ENCODE results near the gene ANKLE2. TPM values are rescaled to one million over a fixed set of nuclear protein-coding genes. Genes with fewer than 3 reads are reported as not detected.

ANKLE2 gene
- total and polyA plus RNA-seq, 10 of the 15 experiments (the other 5 are each of a cell fraction or from before 2014, with no cell fraction given), result 4.3 to 89.4 (median 53.0) TPM

- no peak overlapping the region for H3K4me3 ChIP-seq
- POLR2A ChIA-PET, result no interaction called here
- peaks cover 17 to 40% of the 10 kb centered on the region in 2 experiments for H3K36me3 ChIP-seq (ENCODE audit: control insufficient read depth in 2 of 2, insufficient read depth in 2 of 2, low read length in 1 of 2)
- FAIRE-seq, result no peak
- RAD21 ChIA-PET (ENCODE audit: unreplicated experiment), result no interaction called here
- no peak for DNase-seq (ENCODE audit: low read depth, low spot score)
- no peaks in the 10 kb centered on the region; the same call in 1 of the 2 replicates for H3K4me1 ChIP-seq (ENCODE audit: control insufficient read depth, insufficient read depth, low read length)
- BruUV-seq (replicated peaks), result no TSS peak
- H3K9ac ChIP-seq (ENCODE audit: control insufficient read depth, insufficient read depth, low read length), result no peak overlapping the region
- H2AFZ ChIP-seq (ENCODE audit: control insufficient read depth, low read depth, low read length), result no peak overlapping the region
- no peak overlapping the region for H3K4me2 ChIP-seq (ENCODE audit: control insufficient read depth, insufficient read depth)
- H4K20me1 ChIP-seq (ENCODE audit: control insufficient read depth, insufficient read depth), result no peaks in the 10 kb centered on the region; the same call in 1 of the 2 replicates
- in situ Hi-C loops (cut with MboI), result no loop called here
- CTCF ChIA-PET, result no interaction called here
- ATAC-seq, result no peak
- no peak for TF ChIP-seq ZNF384 (IDR thresholded peaks at IDR 0.05; ENCODE audit: borderline replicate concordance, low read depth, low read length)
- 97% methylated on average over 11 of the region's 11 CpGs for WGBS (ENCODE audit: insufficient coverage, insufficient replicate concordance, low lambda C conversion rate, missing lambda C conversion rate)
- no peaks in the 10 kb centered on the region for H3K27me3 ChIP-seq (replicated peaks in 1 of 2; ENCODE audit: control insufficient read depth in 2 of 2, insufficient read depth in 2 of 2, low read length in 1 of 2)
- intact Hi-C loops (cut with micrococcal nuclease; ENCODE audit: unreplicated experiment), result no loop called here
- no peaks in the 10 kb centered on the region for H3K9me3 ChIP-seq (replicated peaks; ENCODE audit: control insufficient read depth, insufficient read depth, low read length)
- peaks cover 36% of the 10 kb centered on the region for H3K79me2 ChIP-seq (ENCODE audit: control insufficient read depth, insufficient read depth, low read length)
- SMC1A ChIA-PET (ENCODE audit: uncharacterized antibody, unreplicated experiment), result no interaction called here
- no peak overlapping the region for H3K27ac ChIP-seq (ENCODE audit: control insufficient read depth, insufficient read depth)
These were observed 45.3 kb downstream of the ANKLE2 start for GRCh38 chr12:132716356-132716755.

- ChIA-PET SMC1A (ENCODE audit: uncharacterized antibody, unreplicated experiment) (no interaction called here), RAD21 (ENCODE audit: unreplicated experiment) (no interaction called here), CTCF (no interaction called here), POLR2A (no interaction called here)
- Histone ChIP-seq H3K9me3 (replicated peaks; ENCODE audit: control insufficient read depth, insufficient read depth, low read length) (no peaks in the 10 kb centered on the region), H3K79me2 (ENCODE audit: control insufficient read depth, insufficient read depth, low read length) (peaks cover 41% of the 10 kb centered on the region), H3K4me1 (ENCODE audit: control insufficient read depth, insufficient read depth, low read length) (no peaks in the 10 kb centered on the region; the same call in 1 of the 2 replicates), H3K27me3 (replicated peaks in 1 of 2; ENCODE audit: control insufficient read depth in 2 of 2, insufficient read depth in 2 of 2, low read length in 1 of 2) (no peaks in the 10 kb centered on the region), H4K20me1 (ENCODE audit: control insufficient read depth, insufficient read depth) (no peaks in the 10 kb centered on the region; the same call in 1 of the 2 replicates), H3K9ac (ENCODE audit: control insufficient read depth, insufficient read depth, low read length) (no peak overlapping the region), H3K27ac (ENCODE audit: control insufficient read depth, insufficient read depth) (no peak overlapping the region), H3K4me2 (ENCODE audit: control insufficient read depth, insufficient read depth) (no peak overlapping the region), H3K36me3 (ENCODE audit: control insufficient read depth in 2 of 2, insufficient read depth in 2 of 2, low read length in 1 of 2) (peaks cover 16 to 39% of the 10 kb centered on the region in 2 experiments), H3K4me3 (no peak overlapping the region), H2AFZ (ENCODE audit: control insufficient read depth, low read depth, low read length) (no peak overlapping the region)
- ATAC-seq, result no peak
- BruUV-seq (replicated peaks), result no TSS peak
- FAIRE-seq, result no peak
- intact Hi-C loops (cut with micrococcal nuclease; ENCODE audit: unreplicated experiment) (no loop called here), in situ Hi-C loops (cut with MboI) (no loop called here)
- no peak for DNase-seq (ENCODE audit: low read depth, low spot score)
- 93% methylated on average over 9 of the region's 9 CpGs for WGBS (ENCODE audit: insufficient coverage, insufficient replicate concordance, low lambda C conversion rate, missing lambda C conversion rate)
- TF ChIP-seq PRDM15 (CRISPR knock-in tag; IDR thresholded peaks at IDR 0.05) (no peak), ASH2L (IDR thresholded peaks at IDR 0.05; ENCODE audit: borderline replicate concordance, low read depth) (no peak), MXI1 (IDR thresholded peaks at IDR 0.05; ENCODE audit: low read depth, low read length) (no peak), LARP7 (IDR thresholded peaks at IDR 0.05) (no peak), RCOR1 (conservative IDR thresholded peaks at IDR 0.05; ENCODE audit: low read depth, low read length) (no peak), JUND (IDR thresholded peaks at IDR 0.05; ENCODE audit: low read depth, low read length) (no peak), YBX1 (IDR thresholded peaks at IDR 0.05) (no peak), KAT2A (conservative IDR thresholded peaks at IDR 0.05; ENCODE audit: control insufficient read depth, low read depth, low read length) (no peak), CHD4 (IDR thresholded peaks at IDR 0.05) (no peak), CHD1 (IDR thresholded peaks at IDR 0.05; ENCODE audit: low read depth, low read length) (no peak), IRF3 (IDR thresholded peaks at IDR 0.05) (no peak), PAX5 (IDR thresholded peaks at IDR 0.05; ENCODE audit: borderline replicate concordance, low read depth, low read length) (no peak)
These were observed 45.8 kb downstream of the ANKLE2 start for GRCh38 chr12:132715874-132716273.
